ENCODE measurements around the gene ZNF496.

DNA sequence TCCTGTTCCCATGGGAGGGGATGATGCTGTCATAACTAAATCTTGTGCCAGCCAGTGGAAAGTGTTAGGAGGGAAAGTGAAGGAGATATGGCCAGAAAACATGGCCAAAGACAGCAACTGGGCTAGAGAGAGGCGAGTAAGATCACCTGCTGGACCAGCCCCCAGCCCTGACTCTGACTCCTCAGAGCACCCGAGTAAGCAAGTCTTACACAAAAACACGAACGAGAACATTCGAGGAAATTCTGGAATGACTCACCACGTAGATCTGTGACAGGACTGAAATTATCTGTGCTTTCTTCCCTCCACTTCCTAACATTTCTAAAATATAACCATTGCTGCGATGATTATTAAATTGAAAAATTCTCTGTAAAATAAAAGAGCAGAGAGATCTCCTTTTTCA is 9.2 kb downstream of the ZNF496 start:
- TF ChIP-seq, protein P1, sequence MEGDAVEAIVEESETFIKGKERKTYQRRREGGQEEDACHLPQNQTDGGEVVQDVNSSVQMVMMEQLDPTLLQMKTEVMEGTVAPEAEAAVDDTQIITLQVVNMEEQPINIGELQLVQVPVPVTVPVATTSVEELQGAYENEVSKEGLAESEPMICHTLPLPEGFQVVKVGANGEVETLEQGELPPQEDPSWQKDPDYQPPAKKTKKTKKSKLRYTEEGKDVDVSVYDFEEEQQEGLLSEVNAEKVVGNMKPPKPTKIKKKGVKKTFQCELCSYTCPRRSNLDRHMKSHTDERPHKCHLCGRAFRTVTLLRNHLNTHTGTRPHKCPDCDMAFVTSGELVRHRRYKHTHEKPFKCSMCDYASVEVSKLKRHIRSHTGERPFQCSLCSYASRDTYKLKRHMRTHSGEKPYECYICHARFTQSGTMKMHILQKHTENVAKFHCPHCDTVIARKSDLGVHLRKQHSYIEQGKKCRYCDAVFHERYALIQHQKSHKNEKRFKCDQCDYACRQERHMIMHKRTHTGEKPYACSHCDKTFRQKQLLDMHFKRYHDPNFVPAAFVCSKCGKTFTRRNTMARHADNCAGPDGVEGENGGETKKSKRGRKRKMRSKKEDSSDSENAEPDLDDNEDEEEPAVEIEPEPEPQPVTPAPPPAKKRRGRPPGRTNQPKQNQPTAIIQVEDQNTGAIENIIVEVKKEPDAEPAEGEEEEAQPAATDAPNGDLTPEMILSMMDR (IDR thresholded peaks at IDR 0.05; ENCODE audit: low read length), result no peak
- no peak for TF ChIP-seq EZH2 (optimal IDR thresholded peaks at IDR 0.05; ENCODE audit: low read depth, low read length)
- no peak for TF ChIP-seq EZH2phosphoT487 (IDR thresholded peaks at IDR 0.05; ENCODE audit: low read length)
